B cell (primary cell): Measurements from ENCODE around the gene ARHGEF4. TPM values are rescaled to one million over a fixed set of nuclear protein-coding genes. Genes with fewer than 3 reads are reported as not detected.

Source experiments
- ATAC-seq: fragments of 200-7000 bp; cut with Tn5 transposase; one replicate; pipeline ENCODE4 v1.10.0; 2021; ENCODE audit warnings: low read depth, mild to moderate bottlenecking, moderate number of reproducible peaks, moderate library complexity
- CTCF ChIA-PET: fragments of 350-600 bp; sonication (Branson Sonifier 250); formaldehyde crosslinking; loops from one replicate; lab custom pipeline; 2021; ENCODE audit warnings: antibody characterized with exemption, inconsistent platforms; lab: Charles Lee
- POLR2A ChIA-PET: fragments of 350-600 bp; sonication (Branson Sonifier 250); formaldehyde crosslinking; loops from one replicate; lab custom pipeline; 2021; ENCODE audit warnings: antibody characterized with exemption; lab: Charles Lee
- DNase-seq: peaks from one replicate; pipeline ENCODE4 v3.0.0; 2013
- H2AFZ ChIP-seq: 2 replicates; pipeline ENCODE4 v1.6.1; 2012; ENCODE audit warnings: mild to moderate bottlenecking, low read depth, low read length; ENCODE audit not compliant: insufficient read depth, poor library complexity, severe bottlenecking
- H3K27ac ChIP-seq, 2 donors: 1 replicate in 1 of 2; 2 replicates in 1 of 2; pipeline ENCODE4 v1.5.1; 2012 to 2013; ENCODE audit warnings: low read length in 2 of 2, mild to moderate bottlenecking in 2 of 2, moderate library complexity in 1 of 2
- H3K27me3 ChIP-seq, 4 experiments: fragments of 200-600 bp in 1 of 4; sonication (generic) in 1 of 4; replicated peaks in 1 of 4; 1 replicate in 2 of 4; 2 replicates in 2 of 4; pipeline versions ENCODE4 v1.6.1 to v1.7.0; 2013 to 2016; ENCODE audit warnings: low read length in 3 of 4, mild to moderate bottlenecking in 2 of 4, mixed read lengths in 1 of 4, moderate library complexity in 1 of 4; ENCODE audit not compliant: insufficient read depth in 4 of 4, control insufficient read depth in 3 of 4; ENCODE audit errors: control extremely low read depth in 1 of 4
- H3K36me3 ChIP-seq, 2 experiments: replicated peaks in 1 of 2; 1 replicate in 1 of 2; 2 replicates in 1 of 2; pipeline versions ENCODE4 v1.6.1 to v1.7.1; 2013; ENCODE audit warnings: low read length in 1 of 2; ENCODE audit not compliant: insufficient read depth in 2 of 2, control insufficient read depth in 1 of 2; ENCODE audit errors: control extremely low read depth in 1 of 2, extremely low read depth in 1 of 2
- H3K4me1 ChIP-seq, 2 donors: fragments of 200-600 bp in 1 of 2; sonication (generic) in 1 of 2; 1 replicate in 1 of 2; 2 replicates in 1 of 2; pipeline versions ENCODE4 v1.5.1 to v1.6.1; 2013 to 2017; ENCODE audit warnings: low read length in 2 of 2; ENCODE audit not compliant: control insufficient read depth in 2 of 2, insufficient read depth in 2 of 2
- H3K4me2 ChIP-seq: replicated peaks from 2 replicates; pipeline ENCODE3; 2012; ENCODE audit warnings: mild to moderate bottlenecking, low read depth, low read length; ENCODE audit not compliant: poor library complexity, severe bottlenecking
- H3K4me3 ChIP-seq, 5 experiments: fragments of 200-600 bp in 1 of 5; sonication (generic) in 1 of 5; 1 replicate in 3 of 5; 2 replicates in 2 of 5; pipeline versions ENCODE4 v1.5.1 to v1.7.0; 2011 to 2016; ENCODE audit warnings: low read length in 4 of 5, mild to moderate bottlenecking in 4 of 5, low read depth in 2 of 5, control low read depth in 1 of 5, moderate library complexity in 1 of 5; ENCODE audit not compliant: insufficient read depth in 1 of 5; ENCODE audit errors: control extremely low read depth in 1 of 5, extremely low read depth in 1 of 5
- H3K79me2 ChIP-seq: fragments of 200-600 bp; sonication (generic); one replicate; pipeline ENCODE4 v1.6.0; 2016; ENCODE audit warnings: low read length; ENCODE audit not compliant: control insufficient read depth, insufficient read depth
- H3K9ac ChIP-seq: fragments of 200-600 bp; sonication (generic); 2 replicates; pipeline ENCODE4 v1.6.1; 2017; ENCODE audit warnings: mild to moderate bottlenecking, low read length, moderate library complexity
- H3K9me3 ChIP-seq, 3 donors: one replicate each; pipeline versions ENCODE4 v1.6.1 to v1.7.1; 2013; ENCODE audit warnings: low read length in 2 of 3; ENCODE audit not compliant: control insufficient read depth in 2 of 3, insufficient read depth in 1 of 3; ENCODE audit errors: control extremely low read depth in 1 of 3
- H4K20me1 ChIP-seq: 2 replicates; pipeline ENCODE4 v1.6.0; 2012; ENCODE audit warnings: mild to moderate bottlenecking, low read length; ENCODE audit not compliant: insufficient read depth, control insufficient read depth, poor library complexity, severe bottlenecking
- H3K27ac Mint-ChIP-seq: one replicate; pipeline ENCODE4 v1.8.0; 2021; ENCODE audit warnings: mixed read lengths
- H3K27me3 Mint-ChIP-seq: one replicate; pipeline ENCODE4 v1.8.0; 2021; ENCODE audit warnings: mixed read lengths
- H3K4me1 Mint-ChIP-seq: one replicate; pipeline ENCODE4 v1.8.0; 2021; ENCODE audit warnings: mixed read lengths
- H3K4me3 Mint-ChIP-seq: one replicate; pipeline ENCODE4 v1.8.0; 2021; ENCODE audit warnings: mixed read lengths
- H3K9me3 Mint-ChIP-seq: one replicate; pipeline ENCODE4 v1.8.0; 2022; ENCODE audit warnings: mixed read lengths; ENCODE audit not compliant: insufficient read depth
- CTCF ChIP-seq: fragments of 200-600 bp; IDR thresholded peaks from one replicate; pipeline ENCODE4 v1.8.0; 2022; ENCODE audit warnings: antibody characterized with exemption, mild to moderate bottlenecking
- EZH2 ChIP-seq: IDR thresholded peaks from 2 replicates; pipeline ENCODE4 v1.6.1; 2012; ENCODE audit warnings: borderline replicate concordance, low read depth, mild to moderate bottlenecking, moderate library complexity, low read length; ENCODE audit not compliant: insufficient read depth, poor library complexity, severe bottlenecking
- WGBS: methylation state at CpG from one replicate; pipeline ENCODE4 v1.1.5; 2013; ENCODE audit warnings: missing lambda C conversion rate; ENCODE audit not compliant: insufficient coverage; 5-methylcytosine and 5-hydroxymethylcytosine counted together
- intact Hi-C: fragments of 100-400 bp; cut with micrococcal nuclease; formaldehyde crosslinking; loops from one replicate; pipeline ENCODE4 v1.10.0; 2022
- polyA plus RNA-seq: library from polyadenylated mRNA; depleted of rRNA; stranded (reverse); fragments of >200 nt; gene quantifications from 2 replicates; pipeline ENCODE4 v1.2.3, GENCODE V29; 2012
- total RNA-seq, 2 donors: library from RNA; stranded (reverse); fragments of 120-200 nt in 1 of 2; gene quantifications; 1 replicate in 1 of 2; 2 replicates in 1 of 2; pipeline versions ENCODE4 v1.2.3 to v1.2.4, GENCODE V29; 2013 to 2022

Gene ARHGEF4
- total and polyA plus RNA-seq, 2 donors (not counting 1 experiment from before 2014, with no cell fraction given) = 2.1 TPM; not detected in 1

GRCh38 chr2:130837811-130838565 lies 1.3 kb downstream of the ARHGEF4 start:
- no peak overlapping the region for H3K4me2 ChIP-seq
- Mint-ChIP-seq H3K27me3 (peaks cover 38% of the 10 kb centered on the region), H3K4me1 (peaks cover 7% of the 10 kb centered on the region), H3K4me3 (peak overlapping the region; percentile 45), H3K9me3 (no peaks in the 10 kb centered on the region), H3K27ac (no peak overlapping the region)
- no peak overlapping the region for H3K4me3 ChIP-seq
- no peaks in the 10 kb centered on the region for H4K20me1 ChIP-seq
- H3K27ac ChIP-seq = no peak overlapping the region
- H3K9ac ChIP-seq = no peak overlapping the region
- DNase-seq (no peak), ATAC-seq (no peak)
- H2AFZ ChIP-seq = no peak overlapping the region
- ChIA-PET POLR2A (no interaction called here), CTCF (interaction anchor here (1.0 kb wide), 1 partner anchor 13 kb away, joined by 4 read pairs; no protein-coding TSS in a partner anchor)
- H3K9me3 ChIP-seq = no peaks in the 10 kb centered on the region
- no peaks in the 10 kb centered on the region for H3K36me3 ChIP-seq
- intact Hi-C loops = no loop called here
- peaks cover 0 to 24% (median 4%) of the 10 kb centered on the region in 4 experiments for H3K27me3 ChIP-seq
- H3K4me1 ChIP-seq = peaks cover 0 to 5% of the 10 kb centered on the region in 2 donors
- no peak for TF ChIP-seq EZH2
- no peak for TF ChIP-seq CTCF
- 70% methylated on average over 24 of the region's 28 CpGs for WGBS
- H3K79me2 ChIP-seq = no peaks in the 10 kb centered on the region
